ENCODE data around the gene DNER. TPM values are rescaled to one million over a fixed set of nuclear protein-coding genes. Genes with fewer than 3 reads are reported as not detected.

The DNER gene
- total and polyA plus RNA-seq, 10 of the 15 experiments (the other 5 are each of a cell fraction or from before 2014, with no cell fraction given), result 0.04 to 0.08 (median 0.07) TPM; not detected in 7

DNA sequence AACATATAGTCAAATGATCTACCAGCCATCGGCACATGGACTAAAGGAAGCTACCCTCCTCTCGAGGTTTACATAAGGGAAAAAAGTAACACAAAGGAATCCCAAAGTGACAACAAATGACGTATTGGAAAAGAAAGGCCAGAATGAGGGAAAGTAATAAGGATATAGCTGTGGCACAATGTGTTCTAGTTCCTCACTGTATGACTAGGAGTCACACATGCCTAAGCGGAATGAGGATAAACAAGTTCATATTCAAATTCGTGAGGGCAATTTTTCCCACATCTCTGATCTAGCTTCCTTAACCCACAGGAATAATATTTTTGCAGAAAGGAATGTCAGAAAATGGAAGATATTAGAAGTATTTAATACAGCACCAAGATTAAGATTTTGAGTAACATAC is 281.0 kb downstream of the DNER start:
- Histone ChIP-seq H3K9ac (ENCODE audit: control insufficient read depth, insufficient read depth, low read length) (no peak overlapping the region), H3K4me3 (no peak overlapping the region), H3K27me3 (replicated peaks in 1 of 2; ENCODE audit: control insufficient read depth in 2 of 2, insufficient read depth in 2 of 2, low read length in 1 of 2) (no peaks in the 10 kb centered on the region), H4K20me1 (ENCODE audit: control insufficient read depth, insufficient read depth) (no peaks in the 10 kb centered on the region), H3K79me2 (ENCODE audit: control insufficient read depth, insufficient read depth, low read length) (no peaks in the 10 kb centered on the region), H2AFZ (ENCODE audit: control insufficient read depth, low read depth, low read length) (no peak overlapping the region), H3K36me3 (ENCODE audit: control insufficient read depth in 2 of 2, insufficient read depth in 2 of 2, low read length in 1 of 2) (no peaks in the 10 kb centered on the region), H3K9me3 (replicated peaks; ENCODE audit: control insufficient read depth, insufficient read depth, low read length) (no peaks in the 10 kb centered on the region), H3K27ac (ENCODE audit: control insufficient read depth, insufficient read depth) (no peak overlapping the region), H3K4me1 (ENCODE audit: control insufficient read depth, insufficient read depth, low read length) (no peaks in the 10 kb centered on the region), H3K4me2 (ENCODE audit: control insufficient read depth, insufficient read depth) (no peak overlapping the region)
- ChIA-PET POLR2A (no interaction called here), SMC1A (ENCODE audit: uncharacterized antibody, unreplicated experiment) (no interaction called here), RAD21 (ENCODE audit: unreplicated experiment) (no interaction called here), CTCF (interaction anchor here (2.2 kb wide), 1 partner anchor 153 kb away, joined by 7 read pairs; no protein-coding TSS in a partner anchor)
- ATAC-seq, result no peak
- no peak for DNase-seq (ENCODE audit: low read depth, low spot score)
- intact Hi-C loops (cut with micrococcal nuclease; ENCODE audit: unreplicated experiment), result no loop called here
- no peak for FAIRE-seq
- in situ Hi-C loops (cut with MboI), result no loop called here
- no TSS peak for BruUV-seq (replicated peaks)
- TF ChIP-seq, protein P1, sequence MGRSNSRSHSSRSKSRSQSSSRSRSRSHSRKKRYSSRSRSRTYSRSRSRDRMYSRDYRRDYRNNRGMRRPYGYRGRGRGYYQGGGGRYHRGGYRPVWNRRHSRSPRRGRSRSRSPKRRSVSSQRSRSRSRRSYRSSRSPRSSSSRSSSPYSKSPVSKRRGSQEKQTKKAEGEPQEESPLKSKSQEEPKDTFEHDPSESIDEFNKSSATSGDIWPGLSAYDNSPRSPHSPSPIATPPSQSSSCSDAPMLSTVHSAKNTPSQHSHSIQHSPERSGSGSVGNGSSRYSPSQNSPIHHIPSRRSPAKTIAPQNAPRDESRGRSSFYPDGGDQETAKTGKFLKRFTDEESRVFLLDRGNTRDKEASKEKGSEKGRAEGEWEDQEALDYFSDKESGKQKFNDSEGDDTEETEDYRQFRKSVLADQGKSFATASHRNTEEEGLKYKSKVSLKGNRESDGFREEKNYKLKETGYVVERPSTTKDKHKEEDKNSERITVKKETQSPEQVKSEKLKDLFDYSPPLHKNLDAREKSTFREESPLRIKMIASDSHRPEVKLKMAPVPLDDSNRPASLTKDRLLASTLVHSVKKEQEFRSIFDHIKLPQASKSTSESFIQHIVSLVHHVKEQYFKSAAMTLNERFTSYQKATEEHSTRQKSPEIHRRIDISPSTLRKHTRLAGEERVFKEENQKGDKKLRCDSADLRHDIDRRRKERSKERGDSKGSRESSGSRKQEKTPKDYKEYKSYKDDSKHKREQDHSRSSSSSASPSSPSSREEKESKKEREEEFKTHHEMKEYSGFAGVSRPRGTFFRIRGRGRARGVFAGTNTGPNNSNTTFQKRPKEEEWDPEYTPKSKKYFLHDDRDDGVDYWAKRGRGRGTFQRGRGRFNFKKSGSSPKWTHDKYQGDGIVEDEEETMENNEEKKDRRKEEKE (IDR thresholded peaks at IDR 0.05), result no peak
- TF ChIP-seq LARP7 (IDR thresholded peaks at IDR 0.05), result no peak
- TF ChIP-seq BMI1 (IDR thresholded peaks at IDR 0.05; ENCODE audit: borderline replicate concordance), result no peak
- TF ChIP-seq, protein P2, sequence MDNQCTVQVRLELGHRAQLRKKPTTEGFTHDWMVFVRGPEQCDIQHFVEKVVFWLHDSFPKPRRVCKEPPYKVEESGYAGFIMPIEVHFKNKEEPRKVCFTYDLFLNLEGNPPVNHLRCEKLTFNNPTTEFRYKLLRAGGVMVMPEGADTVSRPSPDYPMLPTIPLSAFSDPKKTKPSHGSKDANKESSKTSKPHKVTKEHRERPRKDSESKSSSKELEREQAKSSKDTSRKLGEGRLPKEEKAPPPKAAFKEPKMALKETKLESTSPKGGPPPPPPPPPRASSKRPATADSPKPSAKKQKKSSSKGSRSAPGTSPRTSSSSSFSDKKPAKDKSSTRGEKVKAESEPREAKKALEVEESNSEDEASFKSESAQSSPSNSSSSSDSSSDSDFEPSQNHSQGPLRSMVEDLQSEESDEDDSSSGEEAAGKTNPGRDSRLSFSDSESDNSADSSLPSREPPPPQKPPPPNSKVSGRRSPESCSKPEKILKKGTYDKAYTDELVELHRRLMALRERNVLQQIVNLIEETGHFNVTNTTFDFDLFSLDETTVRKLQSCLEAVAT (IDR thresholded peaks at IDR 0.05), result no peak
- no peak for TF ChIP-seq RAD21 (IDR thresholded peaks at IDR 0.05; ENCODE audit: insufficient read depth, low read depth, low read length)
- TF ChIP-seq STAT1 (conservative IDR thresholded peaks at IDR 0.05), result no peak
- TF ChIP-seq, protein P3, sequence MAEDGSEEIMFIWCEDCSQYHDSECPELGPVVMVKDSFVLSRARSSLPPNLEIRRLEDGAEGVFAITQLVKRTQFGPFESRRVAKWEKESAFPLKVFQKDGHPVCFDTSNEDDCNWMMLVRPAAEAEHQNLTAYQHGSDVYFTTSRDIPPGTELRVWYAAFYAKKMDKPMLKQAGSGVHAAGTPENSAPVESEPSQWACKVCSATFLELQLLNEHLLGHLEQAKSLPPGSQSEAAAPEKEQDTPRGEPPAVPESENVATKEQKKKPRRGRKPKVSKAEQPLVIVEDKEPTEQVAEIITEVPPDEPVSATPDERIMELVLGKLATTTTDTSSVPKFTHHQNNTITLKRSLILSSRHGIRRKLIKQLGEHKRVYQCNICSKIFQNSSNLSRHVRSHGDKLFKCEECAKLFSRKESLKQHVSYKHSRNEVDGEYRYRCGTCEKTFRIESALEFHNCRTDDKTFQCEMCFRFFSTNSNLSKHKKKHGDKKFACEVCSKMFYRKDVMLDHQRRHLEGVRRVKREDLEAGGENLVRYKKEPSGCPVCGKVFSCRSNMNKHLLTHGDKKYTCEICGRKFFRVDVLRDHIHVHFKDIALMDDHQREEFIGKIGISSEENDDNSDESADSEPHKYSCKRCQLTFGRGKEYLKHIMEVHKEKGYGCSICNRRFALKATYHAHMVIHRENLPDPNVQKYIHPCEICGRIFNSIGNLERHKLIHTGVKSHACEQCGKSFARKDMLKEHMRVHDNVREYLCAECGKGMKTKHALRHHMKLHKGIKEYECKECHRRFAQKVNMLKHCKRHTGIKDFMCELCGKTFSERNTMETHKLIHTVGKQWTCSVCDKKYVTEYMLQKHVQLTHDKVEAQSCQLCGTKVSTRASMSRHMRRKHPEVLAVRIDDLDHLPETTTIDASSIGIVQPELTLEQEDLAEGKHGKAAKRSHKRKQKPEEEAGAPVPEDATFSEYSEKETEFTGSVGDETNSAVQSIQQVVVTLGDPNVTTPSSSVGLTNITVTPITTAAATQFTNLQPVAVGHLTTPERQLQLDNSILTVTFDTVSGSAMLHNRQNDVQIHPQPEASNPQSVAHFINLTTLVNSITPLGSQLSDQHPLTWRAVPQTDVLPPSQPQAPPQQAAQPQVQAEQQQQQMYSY (CRISPR knock-in tag; IDR thresholded peaks at IDR 0.05), result no peak
- no peak for TF ChIP-seq BHLHE40 (IDR thresholded peaks at IDR 0.05; ENCODE audit: borderline replicate concordance in 1 of 2, low read depth in 2 of 2, low read length in 1 of 2)
- no peak for TF ChIP-seq CBFB (IDR thresholded peaks at IDR 0.05; ENCODE audit: low read depth)
- TF ChIP-seq POLR2AphosphoS5 (IDR thresholded peaks at IDR 0.05; ENCODE audit: low read length), result no peak
- 31% methylated on average over 5 of the region's 5 CpGs for WGBS (ENCODE audit: insufficient coverage, insufficient replicate concordance, low lambda C conversion rate, missing lambda C conversion rate)
